ENCODE data around the gene MERTK.

DNA sequence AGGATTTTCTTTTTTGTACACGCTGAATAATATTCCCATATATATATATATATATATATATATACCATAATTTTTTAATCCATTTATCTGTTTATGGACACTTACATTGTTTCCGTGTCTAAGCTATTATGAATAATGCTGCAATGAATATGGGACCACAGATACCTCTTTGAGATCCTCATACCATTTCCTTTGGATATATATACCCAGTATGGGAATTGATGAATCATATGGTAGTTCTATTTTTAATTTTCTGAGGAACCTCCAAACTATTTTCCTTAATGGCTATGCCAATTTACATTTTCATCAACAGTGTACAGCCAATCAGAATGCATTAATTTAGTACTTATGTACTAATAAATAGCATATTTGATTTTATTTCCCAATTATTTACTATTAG lies 53.1 kb downstream of the MERTK start:
- TF ChIP-seq EZH2 (IDR thresholded peaks at IDR 0.05; ENCODE audit: insufficient read depth, poor library complexity, severe bottlenecking) (no peak), EZH2phosphoT487 (IDR thresholded peaks at IDR 0.05; ENCODE audit: insufficient read depth, low read depth) (no peak)

All from GM23248 (cell line).